ENCODE measurements around the gene DCLK1.

DNA sequence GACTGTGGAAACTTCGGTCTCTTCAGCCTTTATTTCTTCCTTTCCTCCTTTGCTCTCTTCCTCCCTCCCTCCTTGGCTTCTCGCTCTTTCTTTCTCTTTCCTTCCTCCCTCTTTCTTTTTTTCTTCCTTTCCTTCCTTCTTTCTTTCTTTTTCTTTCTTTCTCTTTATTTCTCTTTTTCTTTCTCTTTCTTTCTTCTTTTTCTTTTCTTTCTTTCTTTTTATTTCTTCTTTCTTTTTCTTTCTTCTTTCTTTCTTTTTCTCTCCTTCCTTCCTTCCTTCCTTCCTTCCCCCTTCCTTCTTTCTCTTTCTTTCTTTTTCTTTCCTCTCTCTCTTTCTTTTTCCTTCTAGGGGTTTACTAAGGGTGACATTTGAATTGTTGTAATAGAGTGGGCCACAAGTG is 364.5 kb downstream of the DCLK1 start:
- TF ChIP-seq POLR2A (IDR thresholded peaks at IDR 0.05) = no peak
- TF ChIP-seq, protein P1, sequence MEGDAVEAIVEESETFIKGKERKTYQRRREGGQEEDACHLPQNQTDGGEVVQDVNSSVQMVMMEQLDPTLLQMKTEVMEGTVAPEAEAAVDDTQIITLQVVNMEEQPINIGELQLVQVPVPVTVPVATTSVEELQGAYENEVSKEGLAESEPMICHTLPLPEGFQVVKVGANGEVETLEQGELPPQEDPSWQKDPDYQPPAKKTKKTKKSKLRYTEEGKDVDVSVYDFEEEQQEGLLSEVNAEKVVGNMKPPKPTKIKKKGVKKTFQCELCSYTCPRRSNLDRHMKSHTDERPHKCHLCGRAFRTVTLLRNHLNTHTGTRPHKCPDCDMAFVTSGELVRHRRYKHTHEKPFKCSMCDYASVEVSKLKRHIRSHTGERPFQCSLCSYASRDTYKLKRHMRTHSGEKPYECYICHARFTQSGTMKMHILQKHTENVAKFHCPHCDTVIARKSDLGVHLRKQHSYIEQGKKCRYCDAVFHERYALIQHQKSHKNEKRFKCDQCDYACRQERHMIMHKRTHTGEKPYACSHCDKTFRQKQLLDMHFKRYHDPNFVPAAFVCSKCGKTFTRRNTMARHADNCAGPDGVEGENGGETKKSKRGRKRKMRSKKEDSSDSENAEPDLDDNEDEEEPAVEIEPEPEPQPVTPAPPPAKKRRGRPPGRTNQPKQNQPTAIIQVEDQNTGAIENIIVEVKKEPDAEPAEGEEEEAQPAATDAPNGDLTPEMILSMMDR (IDR thresholded peaks at IDR 0.05) = no peak

Measured in suprapubic skin (tissue), 3 donors.